H9 (cell line): ENCODE data around the gene HTRA1. TPM values are rescaled to one million over a fixed set of nuclear protein-coding genes. Genes with fewer than 3 reads are reported as not detected.

Experiments
- DNase-seq: peaks from one replicate; pipeline ENCODE4 v3.0.0-alpha.2; 2017
- H2AFZ ChIP-seq: one replicate; pipeline ENCODE4 v1.6.1; 2013; ENCODE audit warnings: mild to moderate bottlenecking, low read length, control low read depth, moderate library complexity
- H2AK5ac ChIP-seq: 2 replicates; pipeline ENCODE4 v1.6.1; 2013; ENCODE audit warnings: low read length, control low read depth, mixed read lengths; ENCODE audit not compliant: insufficient read length
- H2BK120ac ChIP-seq: one replicate; pipeline ENCODE4 v1.6.1; 2013; ENCODE audit warnings: low read depth, mild to moderate bottlenecking, low read length, control low read depth, inconsistent platforms; ENCODE audit not compliant: poor library complexity, severe bottlenecking
- H2BK12ac ChIP-seq: 2 replicates; pipeline ENCODE4 v1.6.1; 2013; ENCODE audit warnings: low read length, control low read depth, mixed read lengths, low read depth; ENCODE audit not compliant: insufficient read length
- H2BK15ac ChIP-seq: 2 replicates; pipeline ENCODE4 v1.6.1; 2013; ENCODE audit warnings: low read depth, low read length, control low read depth
- H2BK20ac ChIP-seq: one replicate; pipeline ENCODE4 v1.6.1; 2013; ENCODE audit warnings: low read depth, mild to moderate bottlenecking, low read length, control low read depth, inconsistent platforms; ENCODE audit not compliant: poor library complexity, severe bottlenecking
- H2BK5ac ChIP-seq: 2 replicates; pipeline ENCODE4 v1.6.1; 2013; ENCODE audit warnings: low read length, control low read depth, mixed read lengths; ENCODE audit not compliant: insufficient read length
- H3K14ac ChIP-seq: 2 replicates; pipeline ENCODE4 v1.6.1; 2013; ENCODE audit warnings: low read length, control low read depth; ENCODE audit not compliant: insufficient read depth
- H3K18ac ChIP-seq: 2 replicates; pipeline ENCODE4 v1.6.1; 2013; ENCODE audit warnings: low read depth, mild to moderate bottlenecking, mixed read lengths, low read length, control low read depth; ENCODE audit not compliant: insufficient read length
- H3K23ac ChIP-seq: 2 replicates; pipeline ENCODE4 v1.6.1; 2013; ENCODE audit warnings: low read length, control low read depth, mixed read lengths, low read depth; ENCODE audit not compliant: insufficient read length
- H3K23me2 ChIP-seq: 2 replicates; pipeline ENCODE4 v1.6.1; 2013; ENCODE audit warnings: low read depth, mild to moderate bottlenecking, mixed read lengths, low read length, control low read depth; ENCODE audit not compliant: insufficient read length, poor library complexity, severe bottlenecking
- H3K27ac ChIP-seq: 2 replicates; pipeline ENCODE4 v1.5.1; 2013; ENCODE audit warnings: low read length, control low read depth, mixed read lengths, low read depth; ENCODE audit not compliant: insufficient read length
- H3K27me3 ChIP-seq: 2 replicates; pipeline ENCODE4 v1.6.1; 2013; ENCODE audit warnings: low read length, control low read depth, inconsistent platforms; ENCODE audit not compliant: insufficient read depth
- H3K4ac ChIP-seq: 2 replicates; pipeline ENCODE4 v1.6.1; 2013; ENCODE audit warnings: low read depth, mild to moderate bottlenecking, control low read depth, inconsistent platforms, low read length, moderate library complexity
- H3K4me1 ChIP-seq: 2 replicates; pipeline ENCODE4 v1.6.1; 2013; ENCODE audit warnings: low read length, control low read depth, inconsistent platforms; ENCODE audit not compliant: insufficient read depth
- H3K4me2 ChIP-seq: 2 replicates; pipeline ENCODE4 v1.6.1; 2013; ENCODE audit warnings: low read length, control low read depth, mixed read lengths; ENCODE audit not compliant: insufficient read length, insufficient read depth
- H3K56ac ChIP-seq: 2 replicates; pipeline ENCODE4 v1.6.1; 2013; ENCODE audit warnings: low read depth, mild to moderate bottlenecking, mixed read lengths, low read length, control low read depth; ENCODE audit not compliant: insufficient read length
- H3K79me1 ChIP-seq: 2 replicates; pipeline ENCODE4 v1.6.1; 2013; ENCODE audit warnings: low read depth, mild to moderate bottlenecking, moderate library complexity, low read length, control low read depth, inconsistent platforms; ENCODE audit not compliant: insufficient read depth, poor library complexity, severe bottlenecking
- H3K79me2 ChIP-seq: 2 replicates; pipeline ENCODE4 v1.6.1; 2013; ENCODE audit warnings: low read length, control low read depth, inconsistent platforms; ENCODE audit not compliant: insufficient read depth
- H3K9ac ChIP-seq: 2 replicates; pipeline ENCODE4 v1.6.1; 2013; ENCODE audit warnings: low read length, control low read depth, mixed read lengths; ENCODE audit not compliant: insufficient read length; ENCODE audit errors: extremely low read depth
- H3K9me3 ChIP-seq: one replicate; pipeline ENCODE4 v1.6.1; 2013; ENCODE audit warnings: low read depth, low read length, inconsistent platforms; ENCODE audit not compliant: control insufficient read depth
- H3T11ph ChIP-seq: one replicate; pipeline ENCODE4 v1.6.1; 2013; ENCODE audit warnings: mild to moderate bottlenecking, low read length, control low read depth, inconsistent platforms
- H4K20me1 ChIP-seq: one replicate; pipeline ENCODE4 v1.6.1; 2013; ENCODE audit not compliant: control insufficient read depth, insufficient read length, insufficient read depth
- H4K5ac ChIP-seq: 2 replicates; pipeline ENCODE4 v1.6.1; 2013; ENCODE audit warnings: low read depth, mild to moderate bottlenecking, mixed read lengths, low read length, control low read depth; ENCODE audit not compliant: insufficient read length
- H4K8ac ChIP-seq: replicated peaks from 2 replicates; pipeline ENCODE4 v1.6.1; 2013; ENCODE audit warnings: low read length, control low read depth, mixed read lengths, low read depth; ENCODE audit not compliant: insufficient read length
- H4K91ac ChIP-seq: 2 replicates; pipeline ENCODE4 v1.6.1; 2013; ENCODE audit warnings: low read depth, mild to moderate bottlenecking, moderate library complexity, mixed read lengths, low read length, control low read depth; ENCODE audit not compliant: insufficient read length
- H3K27ac Mint-ChIP-seq, 3 experiments: 2 replicates in 2 of 3; 3 replicates in 1 of 3; pipeline ENCODE4 v1.8.0; 2020 to 2021; ENCODE audit warnings: mixed read lengths in 3 of 3, mild to moderate bottlenecking in 1 of 3, moderate library complexity in 1 of 3
- H3K27me3 Mint-ChIP-seq: 2 replicates; pipeline ENCODE4 v1.8.0; 2021; ENCODE audit warnings: low read depth, mild to moderate bottlenecking, moderate library complexity, mixed read lengths
- H3K36me3 Mint-ChIP-seq, 3 experiments: 2 replicates in 2 of 3; 3 replicates in 1 of 3; pipeline ENCODE4 v1.8.0; 2020 to 2021; ENCODE audit warnings: low read depth in 3 of 3, mixed read lengths in 3 of 3; ENCODE audit not compliant: insufficient read depth in 1 of 3
- H3K4me1 Mint-ChIP-seq, 2 experiments: 2 replicates each; pipeline ENCODE4 v1.8.0; 2020; ENCODE audit warnings: mixed read lengths in 2 of 2
- H3K4me3 Mint-ChIP-seq, 2 experiments: 2 replicates in 1 of 2; 3 replicates in 1 of 2; pipeline ENCODE4 v1.8.0; 2020 to 2021; ENCODE audit warnings: mild to moderate bottlenecking in 2 of 2, mixed read lengths in 2 of 2, moderate library complexity in 1 of 2
- H3K9me3 Mint-ChIP-seq, 2 experiments: 2 replicates in 1 of 2; 3 replicates in 1 of 2; pipeline ENCODE4 v1.8.0; 2020; ENCODE audit warnings: mild to moderate bottlenecking in 2 of 2, mixed read lengths in 2 of 2, moderate library complexity in 1 of 2
- CTCF ChIP-seq: fragments of 200-600 bp; sonication (generic); conservative IDR thresholded peaks from 3 replicates; pipeline ENCODE4 v1.8.0; 2021; ENCODE audit warnings: antibody characterized with exemption, mild to moderate bottlenecking
- WGBS: extraction: QIAGEN DNeasy Blood & Tissue Kit; methylation state at CpG from one replicate; pipeline ENCODE4 v1.1.7; 2013; ENCODE audit warnings: missing lambda C conversion rate, low lambda C conversion rate, mixed read lengths; ENCODE audit not compliant: insufficient read length; ENCODE audit errors: extremely low coverage; 5-methylcytosine and 5-hydroxymethylcytosine counted together
- total RNA-seq: library from RNA; stranded (reverse); gene quantifications from 2 replicates; pipeline ENCODE4 v1.2.1, GENCODE V29; 2021

Gene HTRA1
- total RNA-seq, 1 experiment from 2014 or later: 11.1 TPM

- Histone ChIP-seq H3K23ac (no peak overlapping the region), H2BK15ac (no peak overlapping the region), H2BK12ac (no peak overlapping the region), H3K9ac (no peak overlapping the region), H3K27me3 (no peaks in the 10 kb centered on the region), H3K79me2 (no peaks in the 10 kb centered on the region), H4K91ac (no peak overlapping the region), H3K4me1 (peaks cover 8% of the 10 kb centered on the region), H3K23me2 (no peaks in the 10 kb centered on the region), H2AK5ac (no peak overlapping the region), H3K27ac (no peak overlapping the region), H4K8ac (no peak overlapping the region), H4K5ac (no peak overlapping the region), H2BK120ac (no peak overlapping the region), H2BK5ac (no peak overlapping the region), H3K79me1 (no peaks in the 10 kb centered on the region), H3K4ac (no peak overlapping the region), H3K4me2 (no peak overlapping the region), H4K20me1 (no peaks in the 10 kb centered on the region), H3T11ph (no peak overlapping the region), H3K14ac (no peak overlapping the region), H3K9me3 (peaks cover 8% of the 10 kb centered on the region), H3K56ac (no peak overlapping the region), H3K18ac (no peak overlapping the region), H2BK20ac (no peak overlapping the region), H2AFZ (no peak overlapping the region)
- TF ChIP-seq CTCF: no peak
- H3K27ac Mint-ChIP-seq: no peak overlapping the region
- H3K27me3 Mint-ChIP-seq: peaks cover 3% of the 10 kb centered on the region
- no CpG with 5 or more reads among the region's 10 CpGs for WGBS
- H3K4me3 Mint-ChIP-seq: no peak overlapping the region
- DNase-seq: no peak
- peaks cover 34 to 36% of the 10 kb centered on the region in 2 experiments for H3K4me1 Mint-ChIP-seq
- peaks cover 6 to 12% (median 6%) of the 10 kb centered on the region in 3 experiments; a peak in 6 of 7 replicates for H3K36me3 Mint-ChIP-seq
- H3K9me3 Mint-ChIP-seq: peaks cover 10 to 12% of the 10 kb centered on the region in 2 experiments
These were observed 18.9 kb downstream of the HTRA1 start for GRCh38 chr10:122480146-122480833.
